ENCODE results near the gene POLD1.

POLD1 gene

DNA sequence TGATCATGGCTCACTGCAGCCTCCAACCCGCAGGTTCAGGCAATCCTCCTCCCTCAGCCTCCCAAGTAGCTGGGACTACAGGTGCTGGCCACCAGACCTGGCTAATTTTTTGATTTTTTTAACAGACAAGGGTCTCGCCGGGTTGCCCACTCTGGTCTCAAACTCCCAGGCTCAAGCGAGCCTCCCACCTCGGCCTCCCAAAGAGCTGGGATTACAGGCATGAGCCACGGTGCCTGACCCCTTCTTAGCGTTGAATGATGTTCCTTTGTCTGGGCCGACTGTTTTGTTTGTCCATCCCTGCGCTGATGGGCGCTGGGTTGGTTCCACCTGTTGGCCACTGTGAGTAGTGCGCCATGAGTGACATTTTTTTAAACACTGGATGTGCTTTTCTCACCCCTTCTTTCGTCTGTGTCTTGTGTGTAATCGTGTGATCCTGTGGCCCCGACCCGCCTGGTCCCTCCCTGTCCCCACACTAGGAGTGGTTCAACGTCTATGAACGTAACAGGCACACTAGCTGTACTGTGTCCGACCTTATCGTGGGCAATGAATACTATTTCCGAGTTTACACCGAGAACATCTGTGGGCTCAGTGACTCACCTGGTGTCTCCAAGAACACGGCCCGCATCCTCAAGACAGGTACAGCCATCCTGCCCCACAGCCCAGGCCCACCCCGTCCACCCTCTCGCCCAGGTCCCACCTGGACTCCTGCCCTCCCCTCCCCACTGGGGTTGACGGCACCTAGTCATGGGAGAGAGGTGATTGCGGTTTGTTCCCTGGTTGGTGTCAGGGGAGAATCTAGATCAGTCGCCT is 77.1 kb downstream of the POLD1 start:
- peak in 1 of 2 donors; percentile 28 for DNase-seq (ENCODE audit: extremely low read depth in 1 of 2, low read depth in 1 of 2)

DNA sequence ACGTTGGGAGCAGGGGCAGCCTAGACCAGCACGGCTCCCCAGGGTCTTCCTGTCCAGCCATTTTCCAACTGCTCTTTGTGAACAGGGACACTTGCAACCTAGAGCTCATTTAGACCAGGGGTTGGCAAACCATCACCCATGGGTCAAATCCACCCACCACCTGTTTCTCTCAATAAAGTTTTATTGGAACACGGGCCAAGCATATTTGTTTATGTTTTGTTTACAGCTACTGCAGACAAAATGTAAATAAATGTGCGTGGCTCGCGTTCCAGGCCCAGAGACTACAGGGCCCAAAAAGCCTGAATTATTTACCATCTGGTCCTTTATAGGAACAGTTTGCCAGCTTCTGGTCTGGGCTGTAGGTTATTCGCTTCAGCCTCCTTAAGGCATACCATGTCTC is 78.8 kb downstream of the POLD1 start:
- DNase-seq (ENCODE audit: extremely low read depth in 1 of 2, low read depth in 1 of 2) = no peak

DNA sequence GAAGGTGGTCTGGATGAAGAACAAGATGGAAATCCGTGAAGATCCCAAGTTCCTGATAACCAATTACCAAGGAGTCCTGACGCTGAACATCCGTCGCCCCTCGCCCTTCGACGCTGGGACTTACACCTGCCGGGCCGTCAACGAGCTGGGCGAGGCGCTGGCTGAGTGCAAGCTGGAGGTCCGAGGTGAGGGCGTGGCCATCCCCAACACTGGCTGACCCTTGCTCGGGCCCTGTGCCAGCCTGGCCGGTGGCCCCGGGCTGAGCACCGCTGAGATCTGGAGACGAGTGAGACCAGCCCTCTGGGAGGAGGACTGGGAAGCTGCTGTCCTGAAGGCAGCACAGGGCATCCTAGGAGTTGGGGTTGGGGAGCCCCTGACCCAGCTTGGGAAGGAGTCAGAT is 80.2 kb downstream of the POLD1 start:
- no peak for DNase-seq (ENCODE audit: extremely low read depth in 1 of 2, low read depth in 1 of 2)

DNA sequence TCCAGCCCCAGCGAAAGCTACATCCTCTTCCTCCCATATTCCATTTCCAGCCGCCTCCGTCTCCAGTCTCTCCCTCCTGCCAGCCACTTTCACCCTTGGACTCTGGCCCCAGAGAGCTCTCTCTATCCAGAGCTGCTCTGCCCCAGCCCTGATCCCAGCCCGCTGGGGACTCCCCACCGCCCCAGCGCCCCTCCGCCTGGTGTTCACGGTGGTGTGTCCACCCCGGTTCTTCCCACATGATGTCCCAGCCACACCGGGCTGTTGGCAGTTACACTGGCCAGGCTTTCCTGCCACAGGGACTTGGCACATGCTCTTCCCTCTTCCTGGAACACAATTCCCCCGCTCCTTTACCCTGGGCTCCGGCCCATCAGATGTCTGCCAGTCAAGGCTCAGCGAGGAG is 80.9 kb downstream of the POLD1 start:
- no peak for DNase-seq (ENCODE audit: extremely low read depth in 1 of 2, low read depth in 1 of 2)

DNA sequence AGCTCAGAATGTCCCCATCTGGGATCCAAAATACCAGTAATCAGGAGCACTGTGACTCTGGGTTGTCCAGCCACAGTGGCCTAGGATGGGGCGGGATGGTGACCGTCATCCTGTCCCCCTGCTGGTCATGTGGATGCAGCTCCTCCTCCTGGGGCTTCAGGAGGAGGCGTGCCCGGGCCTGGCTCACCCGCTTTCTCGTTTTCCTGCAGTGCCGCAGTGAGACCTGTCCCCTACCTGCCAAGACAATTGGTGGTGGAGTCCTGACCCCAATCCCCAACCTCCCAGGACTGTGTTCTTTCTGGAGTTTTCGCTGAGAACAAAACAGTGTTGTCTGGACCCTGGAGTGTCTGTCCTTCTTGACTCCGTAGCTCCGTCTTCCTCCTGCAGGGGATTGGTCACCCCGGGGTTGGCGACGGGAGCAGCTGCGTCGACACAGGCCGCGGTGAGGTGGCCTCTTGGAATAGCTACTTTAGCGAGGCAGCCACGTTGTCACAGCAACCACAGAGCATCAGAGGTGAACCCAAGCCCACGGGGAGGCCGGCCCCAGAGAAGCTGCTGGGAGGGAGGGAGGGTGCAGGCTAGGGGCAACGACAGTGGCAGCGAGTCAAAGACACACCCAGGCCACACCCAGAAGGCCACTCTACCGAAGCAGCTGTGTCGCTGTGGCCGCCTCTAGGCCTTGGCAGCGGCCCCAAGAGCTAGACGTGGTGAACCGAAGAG is 82.0 kb downstream of the POLD1 start:
- DNase-seq (ENCODE audit: extremely low read depth in 1 of 2, low read depth in 1 of 2) = no peak

DNA sequence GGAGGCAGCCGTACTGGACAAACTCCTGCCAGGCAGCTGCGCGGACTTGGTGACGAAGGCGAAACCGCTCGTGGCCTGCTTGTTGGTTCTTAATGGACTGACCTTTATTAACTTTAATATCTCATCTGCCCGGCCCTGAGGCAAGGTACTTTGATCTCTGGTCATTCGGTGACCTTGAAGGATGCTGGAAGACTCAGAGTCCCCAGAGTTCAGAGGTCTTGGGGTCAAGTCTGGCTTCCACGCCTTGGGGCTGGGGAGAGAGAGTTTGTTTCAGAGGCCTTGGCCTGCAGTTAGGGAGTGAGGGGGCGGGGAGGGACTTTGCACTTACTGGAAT is 82.5 kb downstream of the POLD1 start:
- no peak for DNase-seq (ENCODE audit: extremely low read depth in 1 of 2, low read depth in 1 of 2)

DNA sequence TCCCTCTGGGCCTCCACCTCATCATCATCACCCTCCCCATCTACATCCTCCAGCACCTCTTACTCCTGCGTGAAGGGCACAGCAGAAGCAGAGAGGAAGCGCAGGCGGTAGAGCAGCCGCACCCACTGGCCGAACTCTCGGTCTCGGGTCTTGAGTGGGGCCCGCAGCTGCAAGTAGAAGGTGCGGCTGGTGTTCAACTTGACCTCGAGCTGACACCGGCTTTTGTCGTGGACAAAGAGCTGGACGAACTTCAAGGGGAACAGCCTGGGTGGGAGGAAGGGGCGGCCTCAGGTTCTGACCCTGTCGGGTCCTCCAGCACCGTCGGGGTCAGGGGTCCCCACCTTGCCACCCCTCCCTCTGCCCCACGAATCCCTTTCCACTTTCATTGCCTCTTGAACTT is 83.4 kb downstream of the POLD1 start:
- no peak for DNase-seq (ENCODE audit: extremely low read depth in 1 of 2, low read depth in 1 of 2)

Data from activated CD8-positive, alpha-beta memory T cell treated with anti-CD3 and anti-CD28 coated beads for 1 hour (primary cell).